Activated T-cell treated with anti-CD3 and anti-CD28 coated beads for 4 hours (primary cell): Measurements from ENCODE around the gene ZBED1.
"Not testable (repeated sequence)": the region's sequence is repeated elsewhere in the genome, so short reads cannot be mapped to it uniquely, and the experiment has no call there.

Experiments used
- DNase-seq: peaks from one replicate; pipeline ENCODE4 v3.0.0-alpha.2; 2020

ZBED1 gene

GRCh38 chrX:2517055-2517454 lies 16.3 kb upstream of the ZBED1 start:
- DNase-seq, result no peak

DNA sequence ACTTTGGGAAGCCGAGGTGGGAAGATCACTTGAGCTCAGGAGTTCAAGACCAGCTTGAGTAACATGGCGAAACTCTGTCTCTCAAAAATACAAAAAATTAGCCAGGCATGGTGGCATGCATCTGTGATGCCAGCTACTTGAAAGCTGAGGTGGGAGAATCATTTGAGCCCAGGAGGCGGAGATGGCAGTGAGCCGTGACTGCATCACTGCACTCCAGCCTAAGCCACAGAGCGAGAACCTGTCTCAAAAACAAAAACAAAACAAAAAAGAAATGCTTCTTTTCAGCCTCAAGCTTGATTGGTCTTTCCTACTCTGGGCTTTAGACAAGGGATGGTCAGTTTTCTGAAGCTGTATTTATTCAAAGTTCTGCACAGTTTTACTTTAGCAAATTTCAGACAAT lies 15.8 kb upstream of the ZBED1 start:
- DNase-seq, result no peak

DNA sequence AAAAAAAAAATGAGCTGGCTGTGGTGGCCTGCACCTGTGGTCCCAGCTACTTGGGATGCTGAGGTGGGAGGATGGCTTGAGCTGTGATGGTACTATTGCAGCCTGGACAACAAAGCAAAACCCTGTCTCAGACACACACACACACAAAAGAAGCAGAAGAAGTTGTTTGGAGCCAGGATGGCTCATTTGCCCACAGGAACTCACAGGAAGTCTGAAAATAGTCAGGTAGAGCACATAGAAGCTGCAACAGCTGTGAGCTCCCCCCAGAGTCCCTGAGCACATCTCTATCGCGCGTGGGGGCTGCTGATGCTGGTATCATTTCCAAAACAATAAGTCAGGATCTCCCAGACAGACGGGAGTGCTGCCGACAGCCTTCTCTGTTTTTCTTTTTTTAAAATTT lies 13.4 kb upstream of the ZBED1 start:
- no peak for DNase-seq

DNA sequence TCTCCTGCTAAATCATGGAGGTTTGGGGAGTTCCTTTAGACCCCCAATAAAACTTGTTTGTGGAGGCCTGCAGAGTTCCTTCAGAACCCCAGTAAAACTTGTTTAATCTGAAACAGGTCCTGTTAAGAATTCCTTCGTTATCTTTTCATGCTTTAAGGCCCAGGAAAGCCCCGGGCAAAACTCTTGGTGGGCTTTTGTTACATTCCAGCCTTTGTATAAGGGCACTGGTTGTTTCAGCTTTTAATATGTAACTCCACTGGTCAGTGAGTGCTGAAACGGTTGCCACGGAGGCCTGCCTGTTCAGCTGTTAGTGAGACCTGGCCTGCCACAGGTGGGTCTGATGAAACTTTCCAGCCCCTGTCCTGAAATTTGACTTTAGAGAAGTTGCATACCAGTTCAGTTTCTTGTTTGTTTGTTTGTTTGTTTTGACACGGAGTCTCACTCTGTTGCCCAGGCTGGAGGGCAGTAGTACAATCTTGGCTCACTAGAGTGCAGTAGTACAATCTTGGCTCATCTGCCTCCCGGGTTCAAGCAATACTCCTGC lies 12.4 kb upstream of the ZBED1 start:
- no peak for DNase-seq

GRCh38 chrX:2512501-2512900 lies 11.7 kb upstream of the ZBED1 start:
- no peak for DNase-seq

DNA sequence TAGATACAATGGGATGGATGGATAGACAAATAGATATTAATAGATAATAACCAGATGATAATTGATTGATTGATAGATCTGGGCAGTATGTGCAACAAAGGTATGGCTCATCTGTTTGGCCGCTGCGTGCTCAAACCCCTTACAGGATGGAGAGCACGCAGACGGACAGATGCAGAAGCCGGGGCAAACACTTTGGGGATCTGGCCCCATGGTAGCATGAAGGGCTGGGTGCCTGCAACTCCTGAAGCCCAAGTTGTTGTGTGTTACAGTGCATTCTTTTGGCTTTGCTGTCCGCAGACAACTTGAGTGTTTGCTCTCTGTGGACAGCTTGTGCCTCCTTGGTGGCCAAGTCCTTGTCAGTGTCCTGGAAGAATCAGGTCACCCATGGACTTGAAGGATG lies 10.6 kb upstream of the ZBED1 start:
- no peak for DNase-seq

DNA sequence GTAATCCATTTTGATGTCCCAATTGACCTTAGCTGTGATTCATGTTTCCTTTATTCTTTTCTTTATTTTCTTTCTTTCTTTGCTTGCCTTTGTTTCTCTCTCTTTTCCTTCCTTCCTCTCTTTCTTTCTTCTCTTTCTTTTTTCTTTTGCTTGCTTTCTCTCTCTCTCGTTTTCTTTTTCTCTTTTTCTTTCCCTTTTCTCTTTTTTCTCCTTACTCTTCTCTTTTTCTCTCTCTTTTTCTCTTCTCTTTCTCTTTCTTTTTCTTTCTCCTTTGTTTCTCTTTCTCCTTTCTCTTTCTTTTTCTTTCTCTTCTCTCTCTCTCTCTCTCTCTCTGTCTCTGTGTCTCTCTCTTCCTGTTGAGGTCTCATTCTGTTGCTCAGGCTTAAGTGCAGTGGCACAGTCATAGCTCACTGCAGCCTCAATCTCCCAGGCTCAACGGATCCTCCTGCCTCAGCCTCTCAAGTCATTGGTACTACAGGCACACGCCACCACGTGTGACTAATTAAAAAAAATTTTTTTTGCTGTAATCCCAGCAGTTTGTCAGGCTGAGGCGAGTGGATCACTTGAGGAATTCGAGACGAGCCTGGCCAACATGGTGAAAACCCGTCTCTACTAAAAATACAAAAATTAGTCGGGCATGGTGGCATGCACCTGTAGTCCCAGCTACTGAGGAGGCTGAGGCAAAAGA lies 8.0 kb upstream of the ZBED1 start:
- no peak for DNase-seq

DNA sequence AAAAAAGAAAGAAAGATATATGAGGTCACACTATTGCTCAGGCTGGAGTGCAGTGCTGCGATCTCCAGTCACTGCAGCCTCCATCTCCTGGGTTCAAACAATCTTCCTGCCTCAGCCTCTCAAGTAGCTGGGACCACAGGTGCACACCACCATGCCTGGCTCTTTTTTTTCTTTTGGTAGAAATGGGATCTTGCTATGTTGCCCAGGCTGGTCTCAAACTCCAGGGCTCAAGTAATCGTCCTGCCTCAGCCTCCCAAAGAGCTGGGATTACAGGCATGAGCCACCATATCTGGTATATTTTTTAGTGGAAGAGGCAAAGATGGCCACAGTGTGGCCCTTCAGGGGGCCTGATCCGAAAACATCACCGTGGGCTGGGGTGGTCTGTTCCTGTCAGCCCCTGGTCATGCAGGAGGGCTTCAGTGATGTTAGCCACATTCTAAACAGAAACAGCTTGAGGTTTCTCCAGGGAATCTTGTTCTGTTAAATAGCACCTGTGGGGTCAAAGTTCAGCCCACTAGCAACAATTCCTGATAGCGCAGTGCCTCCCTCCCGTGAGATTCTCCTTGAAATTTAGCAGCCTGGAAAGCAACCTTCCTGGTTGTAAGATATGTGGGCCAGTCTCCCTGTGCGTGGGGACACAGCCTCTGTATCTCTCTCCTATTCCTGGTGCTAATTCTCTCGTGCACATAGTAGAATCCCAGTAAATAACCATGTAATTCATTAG lies 7.3 kb upstream of the ZBED1 start:
- DNase-seq, result no peak

DNA sequence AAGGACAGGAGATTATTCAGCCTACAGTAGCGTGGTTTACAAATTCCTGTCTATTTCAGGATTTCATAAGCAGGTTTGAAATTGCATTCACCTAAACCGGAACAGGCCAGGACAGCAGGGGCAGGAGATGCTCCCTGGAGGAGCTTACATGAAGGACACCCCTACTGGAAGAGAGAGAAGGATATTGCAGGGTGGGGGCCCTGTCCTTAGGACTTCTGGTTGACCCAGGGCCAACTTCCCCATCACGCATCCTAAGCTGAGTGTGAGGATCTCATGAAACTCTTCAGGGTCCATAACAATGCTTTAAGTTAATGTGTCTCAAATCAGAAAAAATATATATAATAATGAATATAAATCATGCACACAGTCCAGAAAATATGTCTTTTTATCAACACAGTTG lies 6.4 kb upstream of the ZBED1 start:
- DNase-seq, result no peak

GRCh38 chrX:2505341-2505740 lies 4.6 kb upstream of the ZBED1 start:
- not testable (repeated sequence) for DNase-seq

- no peak for DNase-seq
Observed at GRCh38 chrX:2504706-2505332, 4.0 kb upstream of the ZBED1 start.

- no peak for DNase-seq
Observed at GRCh38 chrX:2503591-2504500, 3.1 kb upstream of the ZBED1 start.

GRCh38 chrX:2502668-2503519 lies 2.1 kb upstream of the ZBED1 start:
- no peak for DNase-seq

- no peak for DNase-seq
Observed at GRCh38 chrX:2502120-2502667, 1.4 kb upstream of the ZBED1 start.

- DNase-seq, result no peak
Observed at GRCh38 chrX:2501559-2502102, 855 bp upstream of the ZBED1 start.

DNA sequence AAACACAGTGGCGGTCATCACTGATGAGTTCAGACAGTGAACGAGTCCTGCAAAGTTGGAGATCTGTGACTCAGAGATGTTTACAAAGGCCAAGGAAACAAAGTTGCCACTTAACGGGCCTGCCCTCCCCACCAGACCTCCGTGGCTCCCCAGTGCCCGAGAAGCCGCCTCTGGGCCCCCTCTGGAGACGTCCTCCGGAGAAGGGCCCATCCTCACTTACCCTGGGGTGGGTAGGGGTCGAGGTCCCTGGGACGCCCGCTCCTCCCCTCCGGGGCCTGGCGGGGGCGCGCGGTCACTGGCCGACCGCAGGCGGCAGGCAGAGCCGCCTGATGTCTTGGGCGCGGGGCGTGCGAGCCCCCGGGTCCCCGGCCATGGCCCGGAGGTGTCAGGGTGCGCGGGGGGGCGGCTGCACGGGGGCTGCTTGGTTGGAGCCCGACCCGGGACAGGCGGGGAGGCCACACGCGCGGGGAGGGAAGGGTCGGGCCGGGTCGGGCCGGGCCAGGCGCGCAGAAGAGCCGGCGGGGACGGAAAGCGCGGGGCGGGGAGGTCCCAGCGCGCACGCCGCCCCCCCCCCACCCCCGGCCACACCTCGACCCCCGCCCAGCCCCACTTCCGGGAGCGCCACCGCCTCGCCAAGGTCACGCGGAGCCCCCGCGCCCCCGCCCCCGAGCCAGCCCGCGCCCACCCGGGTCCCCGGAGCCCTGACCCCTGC lies 529 bp downstream of the ZBED1 start:
- peak; percentile 11 for DNase-seq

- DNase-seq, result no peak
Observed at GRCh38 chrX:2499507-2499906, 1.3 kb downstream of the ZBED1 start.

GRCh38 chrX:2498781-2499302 lies 1.9 kb downstream of the ZBED1 start:
- no peak for DNase-seq

DNA sequence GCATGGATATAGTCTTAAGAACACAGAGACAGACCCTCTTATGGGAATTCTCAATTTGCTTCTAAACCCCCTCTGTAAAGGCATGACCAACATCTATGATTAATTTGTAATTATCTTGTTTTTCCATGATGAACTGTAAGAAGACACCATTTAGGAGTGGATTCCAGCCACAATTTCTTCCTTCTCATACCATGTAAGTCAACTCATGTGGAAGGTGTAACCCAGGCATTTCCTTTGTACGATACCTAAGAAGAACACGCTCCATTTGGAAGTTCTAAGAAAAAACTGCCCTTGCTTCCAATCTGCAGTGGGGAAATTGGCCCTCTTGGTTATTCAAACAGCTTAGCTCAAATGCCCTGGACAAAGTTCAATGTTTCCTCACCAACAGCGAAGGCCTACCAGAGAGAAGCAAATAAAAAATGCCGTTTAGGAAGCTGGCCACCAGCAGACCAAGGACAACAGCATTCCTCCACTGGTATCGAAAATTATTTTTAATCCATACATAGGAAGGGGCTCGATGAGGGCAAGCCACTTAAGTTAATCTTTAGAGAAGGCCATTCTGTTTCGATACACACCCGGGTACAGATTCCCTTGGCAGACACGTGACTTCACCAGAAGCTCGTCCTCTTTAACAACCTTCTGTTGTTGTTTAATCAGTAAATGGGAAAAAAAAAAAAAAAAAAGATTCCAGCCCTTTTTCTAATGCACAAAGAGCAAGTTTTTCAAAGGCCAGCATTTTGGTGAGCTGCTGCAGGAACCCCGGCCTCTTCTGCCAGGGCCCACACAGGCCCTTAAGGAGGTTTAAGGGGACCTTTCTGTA lies 2.6 kb downstream of the ZBED1 start:
- DNase-seq, result no peak
